Activated CD8-positive, alpha-beta memory T cell treated with anti-CD3 and anti-CD28 coated beads for 36 hours (primary cell): ENCODE data around the gene CD200R1L. TPM values are rescaled to one million over a fixed set of nuclear protein-coding genes. Genes with fewer than 3 reads are reported as not detected.

Source experiments
- CTCF ChIA-PET: fragments of 350-600 bp; sonication (Branson Sonifier 250); formaldehyde crosslinking; loops from one replicate; lab custom pipeline; 2021; ENCODE audit warnings: antibody characterized with exemption; lab: Charles Lee
- POLR2A ChIA-PET: fragments of 350-600 bp; sonication (Branson Sonifier 250); formaldehyde crosslinking; loops from one replicate; lab custom pipeline; 2021; ENCODE audit warnings: antibody characterized with exemption; lab: Charles Lee
- total RNA-seq, 2 experiments: library from RNA; stranded (reverse); gene quantifications; one replicate each; pipeline ENCODE4 v1.2.3, GENCODE V29; 2021

CD200R1L gene
- total RNA-seq, 2 experiments from 2014 or later = not detected

DNA sequence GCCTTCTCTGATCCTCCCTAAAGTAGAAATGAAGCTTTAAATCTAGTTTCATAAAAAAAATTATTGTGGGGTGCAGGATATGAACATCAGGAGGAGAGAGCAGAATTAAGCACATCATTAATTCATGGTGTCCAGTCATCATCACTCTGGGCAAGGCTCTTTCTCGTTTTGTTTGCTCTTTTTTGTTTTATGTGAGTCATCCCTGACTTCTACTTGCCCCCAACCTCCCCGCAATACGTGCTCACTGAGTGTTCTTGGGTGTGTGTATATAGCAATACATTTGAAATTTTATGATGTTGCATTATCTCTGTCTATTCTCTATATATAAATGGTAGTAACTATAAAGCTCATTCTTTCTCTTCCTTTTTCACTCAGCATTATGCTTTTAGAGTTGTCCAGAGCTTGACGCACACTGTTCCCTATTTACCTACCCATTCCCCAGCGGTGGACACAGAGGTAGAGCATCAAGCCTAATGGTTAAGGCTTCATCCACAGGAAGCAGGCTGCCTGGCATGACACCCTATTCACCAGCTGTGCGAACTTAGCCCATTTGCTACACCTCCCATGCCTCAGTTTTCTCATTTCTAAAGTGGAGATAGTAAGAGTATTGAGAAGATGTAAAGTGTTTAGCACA lies 72.3 kb downstream of the CD200R1L start:
- ChIA-PET POLR2A (no interaction called here), CTCF (interaction anchor here (1.4 to 2.5 kb wide), 2 partner anchors 12 to 39 kb away, joined by 3 to 12 read pairs; no protein-coding TSS in a partner anchor)

DNA sequence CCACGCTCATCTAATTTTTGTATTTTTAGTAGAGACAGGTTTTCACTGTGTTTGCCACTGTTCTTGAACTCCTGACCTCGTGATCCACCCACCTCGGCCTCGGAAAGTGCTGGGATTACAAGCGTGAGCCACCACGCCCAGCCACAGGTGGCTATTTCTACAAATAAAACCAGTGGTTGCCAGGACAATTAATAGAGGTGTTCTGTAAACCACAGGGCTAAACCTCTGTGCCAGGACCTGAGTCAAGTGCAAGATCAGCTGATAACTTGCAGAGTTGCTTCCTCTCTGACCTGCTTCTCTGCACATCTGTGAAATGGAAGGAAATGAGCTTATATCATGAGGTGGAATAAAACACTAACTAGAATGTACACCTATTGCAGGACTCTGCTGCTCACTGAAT lies 72.8 kb downstream of the CD200R1L start:
- POLR2A ChIA-PET = no interaction called here
- CTCF ChIA-PET = interaction anchor here (1.4 to 2.5 kb wide), 2 partner anchors 12 to 39 kb away, joined by 3 to 12 read pairs; no protein-coding TSS in a partner anchor

DNA sequence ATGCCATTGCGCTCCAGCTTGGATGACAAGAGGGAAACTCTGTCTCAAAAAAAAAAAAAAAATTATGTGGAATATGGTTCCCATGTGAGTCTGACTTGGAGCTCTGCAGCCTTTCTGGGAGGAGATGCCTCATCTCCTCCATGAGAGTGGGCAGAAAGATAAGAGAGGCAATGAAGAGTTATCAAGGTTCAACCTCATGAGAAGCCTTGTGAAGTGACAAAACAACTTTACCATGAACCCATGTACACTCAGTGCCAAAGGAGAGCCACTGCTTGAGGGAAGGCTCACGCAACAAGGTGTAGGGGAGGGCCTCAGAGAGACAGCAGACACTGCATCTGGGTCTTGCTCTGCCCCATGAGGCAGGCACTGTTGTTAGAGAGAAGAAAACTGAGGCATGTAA lies 75.7 kb downstream of the CD200R1L start:
- POLR2A ChIA-PET = no interaction called here

DNA sequence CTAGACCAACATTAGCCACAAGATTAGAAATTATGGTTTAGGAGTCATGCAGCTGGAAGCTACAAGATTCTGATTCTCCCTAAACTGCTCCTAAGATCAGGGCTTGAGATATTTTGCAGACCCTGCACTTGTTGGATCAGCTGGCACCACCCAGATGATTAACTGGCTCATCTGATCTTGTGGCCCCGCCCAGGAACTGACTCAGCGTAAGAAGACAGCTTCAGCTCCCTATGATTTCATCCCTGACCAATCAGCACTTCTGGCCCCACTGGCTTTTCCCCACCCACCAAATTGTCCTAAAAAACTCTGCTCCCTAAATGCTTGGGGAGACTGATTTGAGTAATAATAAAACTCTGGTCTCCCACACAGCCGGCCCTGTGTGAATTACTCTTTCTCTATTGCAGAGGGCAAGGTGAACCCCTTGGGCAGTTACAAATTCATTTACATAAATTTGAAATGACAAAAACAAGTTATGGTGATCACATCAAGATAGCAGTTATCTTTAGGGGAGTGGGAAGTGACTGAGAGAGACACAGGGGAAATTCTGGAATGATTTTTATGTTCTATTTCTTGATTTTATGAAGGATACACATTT lies 76.5 kb downstream of the CD200R1L start:
- POLR2A ChIA-PET = no interaction called here
- CTCF ChIA-PET = no interaction called here

More for the DNA sequence above, 75.7 kb downstream of the CD200R1L start:
- CTCF ChIA-PET = no interaction called here

DNA sequence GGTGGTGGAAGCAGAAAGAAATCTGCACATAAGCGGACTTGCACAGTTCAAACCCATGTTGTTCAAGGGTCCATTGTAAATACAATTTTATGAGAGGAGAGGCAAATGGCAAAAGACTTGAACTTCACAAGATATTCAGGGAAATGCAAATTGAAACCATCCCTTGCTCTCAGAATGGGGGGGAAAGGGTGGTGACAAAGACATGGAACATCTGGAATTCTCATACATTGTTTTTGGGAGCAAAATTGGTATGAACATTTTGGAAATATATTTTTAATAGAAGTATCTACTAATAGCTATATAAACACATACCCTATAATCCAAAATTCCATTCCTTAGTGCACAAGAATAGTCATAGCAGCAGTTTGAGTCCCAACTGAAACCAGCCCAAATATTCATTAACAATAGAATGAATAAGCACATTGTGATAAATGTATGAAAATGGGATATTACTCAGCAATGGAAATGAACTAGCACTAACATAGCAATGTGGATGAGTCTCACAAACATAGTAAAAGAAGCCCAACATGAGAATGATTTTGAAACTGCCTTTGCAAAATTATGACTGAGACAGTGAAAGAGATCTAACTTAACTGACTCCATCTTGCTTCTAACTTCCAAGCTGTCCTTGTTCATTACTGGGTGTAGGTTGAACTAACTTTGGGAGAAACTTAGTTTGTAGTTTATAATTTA lies 77.2 kb downstream of the CD200R1L start:
- CTCF ChIA-PET = no interaction called here
- POLR2A ChIA-PET = no interaction called here

DNA sequence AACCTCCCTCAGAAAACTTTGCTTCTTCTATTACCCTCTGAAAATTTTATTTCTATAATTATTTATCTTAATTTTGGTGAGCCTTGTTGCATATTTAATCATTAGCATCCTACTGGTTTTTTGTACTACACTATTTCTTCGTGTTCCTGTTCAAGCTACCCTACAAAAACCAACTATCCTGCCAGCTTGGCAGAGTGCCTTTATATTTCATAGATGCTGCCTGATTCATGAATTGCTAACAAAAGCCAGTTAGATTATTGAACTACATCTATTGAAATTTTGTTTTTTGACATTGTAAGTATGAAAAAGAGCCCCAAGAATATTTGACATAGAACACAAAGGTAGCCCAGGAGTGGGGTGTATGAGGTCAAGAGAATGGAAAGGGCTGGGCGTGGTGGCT lies 78.9 kb downstream of the CD200R1L start:
- ChIA-PET CTCF (interaction anchor here (1.0 kb wide), 1 partner anchor 11 kb away, joined by 3 read pairs; no protein-coding TSS in a partner anchor), POLR2A (no interaction called here)

DNA sequence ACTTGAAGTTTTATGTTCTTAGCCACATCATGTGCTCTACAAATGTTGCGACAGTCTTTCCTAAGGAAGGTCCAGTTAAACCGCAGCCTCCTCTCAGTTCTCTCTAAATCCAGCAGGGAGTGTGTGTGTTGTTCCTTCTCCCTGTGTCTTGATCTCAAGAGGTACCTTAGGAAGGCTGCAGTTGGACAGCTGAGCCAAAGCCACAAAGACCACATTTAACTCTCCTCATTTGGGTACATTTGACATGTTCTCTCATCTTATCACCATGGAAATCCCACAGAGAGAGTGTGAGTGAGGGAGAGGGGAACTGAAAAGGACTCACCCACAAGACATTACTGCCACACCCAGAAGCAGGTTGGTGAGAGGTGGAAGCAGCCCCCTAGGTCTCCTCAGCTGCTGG lies 79.5 kb downstream of the CD200R1L start:
- POLR2A ChIA-PET = no interaction called here
- CTCF ChIA-PET = interaction anchor here (1.0 kb wide), 1 partner anchor 11 kb away, joined by 3 read pairs; no protein-coding TSS in a partner anchor

Other genes starting within 250 kb of the CD200R1L start
- not detected for gene CCDC80, start 205.7 kb downstream of the CD200R1L start, total RNA-seq
- 1 to 10 TPM; 2.2 to 2.6 TPM for gene CD200R1, start 128.2 kb upstream of the CD200R1L start, total RNA-seq
- 10 to 100 TPM; 26.3 to 27.3 TPM for gene GTPBP8, start 144.1 kb upstream of the CD200R1L start, total RNA-seq